22Rv1 (cell line): ENCODE measurements around the gene WDR49.

Source experiments
- CTCF ChIP-seq: fragments of 450-650 bp; IDR thresholded peaks from 2 replicates; pipeline ENCODE4 v1.5.1; 2017; ENCODE audit warnings: mild to moderate bottlenecking
- ZFX ChIP-seq: fragments of 450-650 bp; IDR thresholded peaks from 2 replicates; pipeline ENCODE4 v1.6.1; 2017; ENCODE audit warnings: antibody characterized with exemption, borderline replicate concordance

DNA sequence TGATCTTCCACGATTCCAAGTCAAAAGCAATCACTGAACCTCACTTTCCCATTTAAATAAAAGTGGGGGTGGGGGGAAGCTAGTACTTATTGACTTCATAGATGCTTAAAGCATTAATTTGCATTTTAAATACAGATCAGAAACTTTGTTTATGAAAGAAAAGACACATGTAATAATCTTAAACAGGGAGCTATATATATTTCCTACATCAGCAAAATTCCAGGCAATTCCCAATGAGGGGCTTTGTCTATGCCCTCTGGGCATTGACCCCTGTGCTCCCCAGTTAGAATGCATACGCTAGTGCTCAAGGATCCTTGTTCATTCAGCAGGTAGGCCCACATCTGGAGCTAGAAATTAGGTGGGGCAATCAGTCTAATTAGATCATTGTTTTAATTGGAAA, 199.9 kb downstream of the WDR49 start:
- no peak for TF ChIP-seq CTCF
- TF ChIP-seq ZFX: no peak
